ENCODE data around the gene AKAP8L.
A peak's percentile ranks its signal among the peaks of the same experiment; 100 is the strongest.

Gene AKAP8L

GRCh38 chr19:15331419-15332310, 87.1 kb downstream of the AKAP8L start:
- Histone ChIP-seq H3K4me1 (ENCODE audit: insufficient read depth, low read length) (peaks cover 14% of the 10 kb centered on the region), H3K9me3 (ENCODE audit: control insufficient read depth, insufficient read depth, low read length) (no peaks in the 10 kb centered on the region), H3K9ac (ENCODE audit: low read depth, low read length) (peak overlapping the region; percentile 95), H3K36me3 (ENCODE audit: insufficient read depth, low read length) (peaks cover 3% of the 10 kb centered on the region; the same call in 1 of the 2 replicates)

DNA sequence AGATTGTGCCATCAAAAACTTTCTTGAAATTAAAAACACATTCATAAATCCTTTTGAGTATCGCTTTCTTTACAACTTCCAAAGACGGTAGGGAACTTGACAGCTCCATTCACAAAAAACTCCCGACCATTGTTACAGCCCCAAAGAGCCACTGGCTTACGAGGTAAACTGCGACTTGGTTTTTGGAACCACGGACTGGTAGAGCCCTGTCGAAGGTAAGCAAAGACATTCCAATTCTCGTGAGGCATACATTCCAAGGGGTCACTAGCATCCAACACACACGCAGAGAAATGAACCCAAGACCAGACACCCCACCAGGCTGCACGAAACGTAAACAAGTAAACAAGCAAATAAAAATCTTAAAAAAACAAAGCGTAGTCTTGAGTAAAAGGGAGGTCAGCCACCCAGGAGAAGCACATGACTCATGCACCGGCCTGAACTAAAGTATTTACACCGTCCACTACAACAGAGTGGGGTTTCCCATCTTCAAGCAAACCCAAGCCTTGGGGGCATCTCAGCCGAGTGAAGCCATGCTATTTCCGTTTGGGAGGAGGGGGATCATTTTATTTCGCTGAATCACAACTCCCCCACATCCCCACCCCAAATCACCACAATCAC, 87.9 kb downstream of the AKAP8L start:
- peak overlapping the region; percentile 95 for H3K9ac ChIP-seq (ENCODE audit: low read depth, low read length)
- peaks cover 3% of the 10 kb centered on the region; the same call in 1 of the 2 replicates for H3K36me3 ChIP-seq (ENCODE audit: insufficient read depth, low read length)
- H3K9me3 ChIP-seq (ENCODE audit: control insufficient read depth, insufficient read depth, low read length) = no peaks in the 10 kb centered on the region
- peaks cover 14% of the 10 kb centered on the region for H3K4me1 ChIP-seq (ENCODE audit: insufficient read depth, low read length)
